GM23338 (cell line): ENCODE data around the gene TECPR2. TPM values are rescaled to one million over a fixed set of nuclear protein-coding genes. Genes with fewer than 3 reads are reported as not detected.

ENCODE experiments used
- ATAC-seq: fragments of 200-7000 bp; cut with Tn5 transposase; 3 replicates; pipeline ENCODE4 v1.9.1; 2020
- DNase-seq: peaks from one replicate; pipeline ENCODE4 v3.0.0-alpha.2; 2015; ENCODE audit warnings: low spot score
- H2AFZ ChIP-seq: fragments of 200-600 bp; sonication (generic); 2 replicates; pipeline ENCODE4 v1.8.0; 2016; ENCODE audit warnings: antibody characterized with exemption, mild to moderate bottlenecking, moderate library complexity
- H3F3A ChIP-seq: fragments of 200-600 bp; sonication (generic); replicated peaks from 2 replicates; pipeline ENCODE4 v1.8.0; 2017; ENCODE audit warnings: antibody characterized with exemption, mixed run types, low read depth
- H3K27ac ChIP-seq: fragments of 200-600 bp; sonication (generic); 2 replicates; pipeline ENCODE4 v1.6.1; 2016; ENCODE audit warnings: low read depth
- H3K27me3 ChIP-seq: fragments of 200-600 bp; sonication (generic); 2 replicates; pipeline ENCODE4 v1.8.0; 2016; ENCODE audit warnings: mild to moderate bottlenecking, mixed run types, moderate library complexity; ENCODE audit not compliant: insufficient read depth
- H3K36me3 ChIP-seq: fragments of 200-600 bp; sonication (generic); 2 replicates; pipeline ENCODE4 v1.8.0; 2016; ENCODE audit warnings: mild to moderate bottlenecking; ENCODE audit not compliant: insufficient read depth
- H3K4me1 ChIP-seq: fragments of 200-600 bp; sonication (generic); 2 replicates; pipeline ENCODE4 v1.8.0; 2016; ENCODE audit warnings: mild to moderate bottlenecking, moderate library complexity; ENCODE audit not compliant: insufficient read depth
- H3K4me2 ChIP-seq: fragments of 200-600 bp; sonication (generic); 2 replicates; pipeline ENCODE4 v1.7.1; 2017; ENCODE audit warnings: mixed run types
- H3K4me3 ChIP-seq: fragments of 200-600 bp; sonication (generic); 2 replicates; pipeline ENCODE4 v1.6.1; 2016; ENCODE audit warnings: mixed run types
- H3K79me2 ChIP-seq: fragments of 200-600 bp; sonication (generic); replicated peaks from 2 replicates; pipeline ENCODE4 v1.8.0; 2017; ENCODE audit warnings: mild to moderate bottlenecking; ENCODE audit not compliant: insufficient read depth
- H3K9me2 ChIP-seq: fragments of 200-600 bp; sonication (generic); 2 replicates; pipeline ENCODE4 v1.8.0; 2017; ENCODE audit not compliant: insufficient read depth
- H4K20me1 ChIP-seq: fragments of 200-600 bp; sonication (generic); replicated peaks from 2 replicates; pipeline ENCODE4 v1.8.0; 2017; ENCODE audit warnings: mild to moderate bottlenecking; ENCODE audit not compliant: insufficient read depth
- H3K27ac Mint-ChIP-seq: 2 replicates; pipeline ENCODE4 v1.8.0; 2020; ENCODE audit warnings: inconsistent platforms, mild to moderate bottlenecking, moderate library complexity, mixed read lengths
- H3K27me3 Mint-ChIP-seq: 3 replicates; pipeline ENCODE4 v1.8.0; 2022; ENCODE audit warnings: low read depth, mild to moderate bottlenecking, moderate library complexity, mixed read lengths, inconsistent platforms; ENCODE audit not compliant: insufficient read depth, poor library complexity
- H3K36me3 Mint-ChIP-seq: 3 replicates; pipeline ENCODE4 v1.8.0; 2021; ENCODE audit warnings: low read depth, mild to moderate bottlenecking, inconsistent platforms, moderate library complexity, mixed read lengths
- H3K4me1 Mint-ChIP-seq: 3 replicates; pipeline ENCODE4 v1.8.0; 2020; ENCODE audit warnings: mild to moderate bottlenecking, inconsistent platforms, mixed read lengths
- H3K4me3 Mint-ChIP-seq: 3 replicates; pipeline ENCODE4 v1.8.0; 2021; ENCODE audit warnings: moderate library complexity, mild to moderate bottlenecking, inconsistent platforms, mixed read lengths
- H3K9me3 Mint-ChIP-seq: 3 replicates; pipeline ENCODE4 v1.8.0; 2020; ENCODE audit warnings: moderate library complexity, mild to moderate bottlenecking, inconsistent platforms, mixed read lengths
- CREB1 ChIP-seq: fragments of 250-450 bp; sonication (Bioruptor Pico); IDR thresholded peaks from 2 replicates; pipeline ENCODE4 v1.5.0; 2020; ENCODE audit warnings: low read depth, mild to moderate bottlenecking, moderate library complexity
- CTCF ChIP-seq, 2 experiments: fragments of 200-600 bp in 1 of 2; sonication (generic) in 1 of 2; conservative IDR thresholded peaks; 2 replicates each; pipeline versions ENCODE4 v1.5.1 to v1.6.1; 2016 to 2017; ENCODE audit warnings: antibody characterized with exemption in 2 of 2, low read depth in 2 of 2, mild to moderate bottlenecking in 2 of 2, moderate library complexity in 1 of 2
- EZH2 ChIP-seq: fragments of 200-600 bp; sonication (generic); IDR thresholded peaks from one replicate; pipeline ENCODE4 v1.8.0; 2017; ENCODE audit warnings: antibody characterized with exemption, mild to moderate bottlenecking, low read depth; ENCODE audit not compliant: unreplicated experiment
- EZH2phosphoT487 ChIP-seq: fragments of 200-600 bp; sonication (generic); IDR thresholded peaks from one replicate; pipeline ENCODE4 v1.8.1; 2018; ENCODE audit warnings: antibody characterized with exemption; ENCODE audit not compliant: unreplicated experiment
- JUNB ChIP-seq: IDR thresholded peaks from one replicate; pipeline ENCODE4 v1.6.1; 2016; ENCODE audit warnings: antibody characterized with exemption; ENCODE audit not compliant: unreplicated experiment
- NANOG ChIP-seq: IDR thresholded peaks from 2 replicates; pipeline ENCODE4 v1.6.1; 2016; ENCODE audit warnings: antibody characterized with exemption, borderline replicate concordance
- POLR2AphosphoS5 ChIP-seq: IDR thresholded peaks from 2 replicates; pipeline ENCODE4 v1.6.1; 2016; ENCODE audit warnings: antibody characterized with exemption, low read depth
- STAT1 ChIP-seq: IDR thresholded peaks from one replicate; pipeline ENCODE4 v1.6.1; 2016; ENCODE audit warnings: antibody characterized with exemption; ENCODE audit not compliant: unreplicated experiment
- ZNF114 ChIP-seq: fragments of 250-450 bp; sonication (Bioruptor Pico); IDR thresholded peaks from 2 replicates; pipeline ENCODE4 v1.5.0; 2020; ENCODE audit warnings: mild to moderate bottlenecking, moderate library complexity
- ZNF331 ChIP-seq: fragments of 250-450 bp; sonication (Bioruptor Pico); IDR thresholded peaks from 2 replicates; pipeline ENCODE4 v1.5.0; 2020; ENCODE audit warnings: low read depth, mild to moderate bottlenecking, moderate library complexity
- polyA plus RNA-seq: library from polyadenylated mRNA; unstranded; fragments of >200 nt; fragmentation: Nextera tagmentation; extraction: Ambion mirVana; gene quantifications from 2 replicates; pipeline ENCODE4 v1.2.1, GENCODE V29; 2016
- total RNA-seq: library from RNA; depleted of rRNA; stranded (reverse); fragments of >200 nt; shearing (Covaris generic); gene quantifications from 2 replicates; pipeline ENCODE4 v1.2.3, GENCODE V29; 2014
- TF ChIP-seq, protein P1 (sequence below): fragments of 250-450 bp; sonication (Bioruptor Pico); IDR thresholded peaks from 2 replicates; pipeline ENCODE4 v1.5.0; 2020; ENCODE audit warnings: mild to moderate bottlenecking, moderate library complexity
- TF ChIP-seq, protein P2 (sequence below): IDR thresholded peaks from 2 replicates; pipeline ENCODE4 v1.6.1; 2016; ENCODE audit warnings: antibody characterized with exemption
- TF ChIP-seq, protein P3 (sequence below): IDR thresholded peaks from one replicate; pipeline ENCODE4 v1.6.1; 2018; ENCODE audit warnings: antibody characterized with exemption; ENCODE audit not compliant: unreplicated experiment

Gene TECPR2
- total and polyA plus RNA-seq, 2 experiments from 2014 or later, result 4.8 to 20.5 TPM

- H3K27ac ChIP-seq, result no peak overlapping the region
- DNase-seq, result no peak
- H3K27ac Mint-ChIP-seq, result no peak overlapping the region
Observed at GRCh38 chr14:102479107-102479506, 116.4 kb downstream of the TECPR2 start.

More at GRCh38 chr14:102479107-102479506, 116.4 kb downstream of the TECPR2 start:
- Histone ChIP-seq H3K4me2 (no peak overlapping the region), H3K9me2 (no peaks in the 10 kb centered on the region), H4K20me1 (no peaks in the 10 kb centered on the region), H2AFZ (no peak overlapping the region), H3K79me2 (no peaks in the 10 kb centered on the region), H3K36me3 (no peaks in the 10 kb centered on the region), H3K27me3 (no peaks in the 10 kb centered on the region), H3F3A (no peaks in the 10 kb centered on the region), H3K4me3 (no peak overlapping the region), H3K4me1 (no peaks in the 10 kb centered on the region)
- Mint-ChIP-seq H3K4me1 (no peaks in the 10 kb centered on the region), H3K4me3 (no peak overlapping the region), H3K27me3 (peaks cover 5% of the 10 kb centered on the region), H3K9me3 (no peaks in the 10 kb centered on the region), H3K36me3 (peaks cover 11% of the 10 kb centered on the region; the same call in 2 of the 3 replicates)
- ATAC-seq, result no peak
- TF ChIP-seq EZH2phosphoT487, result no peak
- no peak for TF ChIP-seq STAT1
- TF ChIP-seq, protein P1, sequence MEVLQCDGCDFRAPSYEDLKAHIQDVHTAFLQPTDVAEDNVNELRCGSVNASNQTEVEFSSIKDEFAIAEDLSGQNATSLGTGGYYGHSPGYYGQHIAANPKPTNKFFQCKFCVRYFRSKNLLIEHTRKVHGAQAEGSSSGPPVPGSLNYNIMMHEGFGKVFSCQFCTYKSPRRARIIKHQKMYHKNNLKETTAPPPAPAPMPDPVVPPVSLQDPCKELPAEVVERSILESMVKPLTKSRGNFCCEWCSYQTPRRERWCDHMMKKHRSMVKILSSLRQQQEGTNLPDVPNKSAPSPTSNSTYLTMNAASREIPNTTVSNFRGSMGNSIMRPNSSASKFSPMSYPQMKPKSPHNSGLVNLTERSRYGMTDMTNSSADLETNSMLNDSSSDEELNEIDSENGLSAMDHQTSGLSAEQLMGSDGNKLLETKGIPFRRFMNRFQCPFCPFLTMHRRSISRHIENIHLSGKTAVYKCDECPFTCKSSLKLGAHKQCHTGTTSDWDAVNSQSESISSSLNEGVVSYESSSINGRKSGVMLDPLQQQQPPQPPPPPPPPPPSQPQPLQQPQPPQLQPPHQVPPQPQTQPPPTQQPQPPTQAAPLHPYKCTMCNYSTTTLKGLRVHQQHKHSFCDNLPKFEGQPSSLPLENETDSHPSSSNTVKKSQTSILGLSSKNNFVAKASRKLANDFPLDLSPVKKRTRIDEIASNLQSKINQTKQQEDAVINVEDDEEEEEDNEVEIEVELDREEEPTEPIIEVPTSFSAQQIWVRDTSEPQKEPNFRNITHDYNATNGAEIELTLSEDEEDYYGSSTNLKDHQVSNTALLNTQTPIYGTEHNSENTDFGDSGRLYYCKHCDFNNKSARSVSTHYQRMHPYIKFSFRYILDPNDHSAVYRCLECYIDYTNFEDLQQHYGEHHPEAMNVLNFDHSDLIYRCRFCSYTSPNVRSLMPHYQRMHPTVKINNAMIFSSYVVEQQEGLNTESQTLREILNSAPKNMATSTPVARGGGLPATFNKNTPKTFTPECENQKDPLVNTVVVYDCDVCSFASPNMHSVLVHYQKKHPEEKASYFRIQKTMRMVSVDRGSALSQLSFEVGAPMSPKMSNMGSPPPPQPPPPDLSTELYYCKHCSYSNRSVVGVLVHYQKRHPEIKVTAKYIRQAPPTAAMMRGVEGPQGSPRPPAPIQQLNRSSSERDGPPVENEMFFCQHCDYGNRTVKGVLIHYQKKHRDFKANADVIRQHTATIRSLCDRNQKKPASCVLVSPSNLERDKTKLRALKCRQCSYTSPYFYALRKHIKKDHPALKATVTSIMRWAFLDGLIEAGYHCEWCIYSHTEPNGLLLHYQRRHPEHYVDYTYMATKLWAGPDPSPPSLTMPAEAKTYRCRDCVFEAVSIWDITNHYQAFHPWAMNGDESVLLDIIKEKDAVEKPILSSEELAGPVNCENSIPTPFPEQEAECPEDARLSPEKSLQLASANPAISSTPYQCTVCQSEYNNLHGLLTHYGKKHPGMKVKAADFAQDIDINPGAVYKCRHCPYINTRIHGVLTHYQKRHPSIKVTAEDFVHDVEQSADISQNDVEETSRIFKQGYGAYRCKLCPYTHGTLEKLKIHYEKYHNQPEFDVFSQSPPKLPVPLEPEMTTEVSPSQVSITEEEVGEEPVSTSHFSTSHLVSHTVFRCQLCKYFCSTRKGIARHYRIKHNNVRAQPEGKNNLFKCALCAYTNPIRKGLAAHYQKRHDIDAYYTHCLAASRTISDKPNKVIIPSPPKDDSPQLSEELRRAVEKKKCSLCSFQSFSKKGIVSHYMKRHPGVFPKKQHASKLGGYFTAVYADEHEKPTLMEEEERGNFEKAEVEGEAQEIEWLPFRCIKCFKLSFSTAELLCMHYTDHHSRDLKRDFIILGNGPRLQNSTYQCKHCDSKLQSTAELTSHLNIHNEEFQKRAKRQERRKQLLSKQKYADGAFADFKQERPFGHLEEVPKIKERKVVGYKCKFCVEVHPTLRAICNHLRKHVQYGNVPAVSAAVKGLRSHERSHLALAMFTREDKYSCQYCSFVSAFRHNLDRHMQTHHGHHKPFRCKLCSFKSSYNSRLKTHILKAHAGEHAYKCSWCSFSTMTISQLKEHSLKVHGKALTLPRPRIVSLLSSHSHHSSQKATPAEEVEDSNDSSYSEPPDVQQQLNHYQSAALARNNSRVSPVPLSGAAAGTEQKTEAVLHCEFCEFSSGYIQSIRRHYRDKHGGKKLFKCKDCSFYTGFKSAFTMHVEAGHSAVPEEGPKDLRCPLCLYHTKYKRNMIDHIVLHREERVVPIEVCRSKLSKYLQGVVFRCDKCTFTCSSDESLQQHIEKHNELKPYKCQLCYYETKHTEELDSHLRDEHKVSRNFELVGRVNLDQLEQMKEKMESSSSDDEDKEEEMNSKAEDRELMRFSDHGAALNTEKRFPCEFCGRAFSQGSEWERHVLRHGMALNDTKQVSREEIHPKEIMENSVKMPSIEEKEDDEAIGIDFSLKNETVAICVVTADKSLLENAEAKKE (CRISPR knock-in tag), result no peak
- TF ChIP-seq POLR2AphosphoS5, result no peak
- TF ChIP-seq ZNF331 (CRISPR knock-in tag), result no peak
- no peak for TF ChIP-seq JUNB
- TF ChIP-seq ZNF114 (CRISPR knock-in tag), result no peak
- TF ChIP-seq, protein P2, sequence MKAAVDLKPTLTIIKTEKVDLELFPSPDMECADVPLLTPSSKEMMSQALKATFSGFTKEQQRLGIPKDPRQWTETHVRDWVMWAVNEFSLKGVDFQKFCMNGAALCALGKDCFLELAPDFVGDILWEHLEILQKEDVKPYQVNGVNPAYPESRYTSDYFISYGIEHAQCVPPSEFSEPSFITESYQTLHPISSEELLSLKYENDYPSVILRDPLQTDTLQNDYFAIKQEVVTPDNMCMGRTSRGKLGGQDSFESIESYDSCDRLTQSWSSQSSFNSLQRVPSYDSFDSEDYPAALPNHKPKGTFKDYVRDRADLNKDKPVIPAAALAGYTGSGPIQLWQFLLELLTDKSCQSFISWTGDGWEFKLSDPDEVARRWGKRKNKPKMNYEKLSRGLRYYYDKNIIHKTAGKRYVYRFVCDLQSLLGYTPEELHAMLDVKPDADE, result no peak
- TF ChIP-seq NANOG, result no peak
- no peak for TF ChIP-seq CREB1 (CRISPR knock-in tag)
- TF ChIP-seq, protein P3, sequence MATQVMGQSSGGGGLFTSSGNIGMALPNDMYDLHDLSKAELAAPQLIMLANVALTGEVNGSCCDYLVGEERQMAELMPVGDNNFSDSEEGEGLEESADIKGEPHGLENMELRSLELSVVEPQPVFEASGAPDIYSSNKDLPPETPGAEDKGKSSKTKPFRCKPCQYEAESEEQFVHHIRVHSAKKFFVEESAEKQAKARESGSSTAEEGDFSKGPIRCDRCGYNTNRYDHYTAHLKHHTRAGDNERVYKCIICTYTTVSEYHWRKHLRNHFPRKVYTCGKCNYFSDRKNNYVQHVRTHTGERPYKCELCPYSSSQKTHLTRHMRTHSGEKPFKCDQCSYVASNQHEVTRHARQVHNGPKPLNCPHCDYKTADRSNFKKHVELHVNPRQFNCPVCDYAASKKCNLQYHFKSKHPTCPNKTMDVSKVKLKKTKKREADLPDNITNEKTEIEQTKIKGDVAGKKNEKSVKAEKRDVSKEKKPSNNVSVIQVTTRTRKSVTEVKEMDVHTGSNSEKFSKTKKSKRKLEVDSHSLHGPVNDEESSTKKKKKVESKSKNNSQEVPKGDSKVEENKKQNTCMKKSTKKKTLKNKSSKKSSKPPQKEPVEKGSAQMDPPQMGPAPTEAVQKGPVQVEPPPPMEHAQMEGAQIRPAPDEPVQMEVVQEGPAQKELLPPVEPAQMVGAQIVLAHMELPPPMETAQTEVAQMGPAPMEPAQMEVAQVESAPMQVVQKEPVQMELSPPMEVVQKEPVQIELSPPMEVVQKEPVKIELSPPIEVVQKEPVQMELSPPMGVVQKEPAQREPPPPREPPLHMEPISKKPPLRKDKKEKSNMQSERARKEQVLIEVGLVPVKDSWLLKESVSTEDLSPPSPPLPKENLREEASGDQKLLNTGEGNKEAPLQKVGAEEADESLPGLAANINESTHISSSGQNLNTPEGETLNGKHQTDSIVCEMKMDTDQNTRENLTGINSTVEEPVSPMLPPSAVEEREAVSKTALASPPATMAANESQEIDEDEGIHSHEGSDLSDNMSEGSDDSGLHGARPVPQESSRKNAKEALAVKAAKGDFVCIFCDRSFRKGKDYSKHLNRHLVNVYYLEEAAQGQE, result no peak
- no peak for TF ChIP-seq CTCF (conservative IDR thresholded peaks at IDR 0.05; ENCODE audit: low read depth in 2 of 2)
- TF ChIP-seq EZH2, result no peak
